Measurements from ENCODE around the gene ONECUT2. TPM values are rescaled to one million over a fixed set of nuclear protein-coding genes. Genes with fewer than 3 reads are reported as not detected.

ONECUT2 gene
- total RNA-seq, 2 donors from 2014 or later = 0.04 TPM

DNA sequence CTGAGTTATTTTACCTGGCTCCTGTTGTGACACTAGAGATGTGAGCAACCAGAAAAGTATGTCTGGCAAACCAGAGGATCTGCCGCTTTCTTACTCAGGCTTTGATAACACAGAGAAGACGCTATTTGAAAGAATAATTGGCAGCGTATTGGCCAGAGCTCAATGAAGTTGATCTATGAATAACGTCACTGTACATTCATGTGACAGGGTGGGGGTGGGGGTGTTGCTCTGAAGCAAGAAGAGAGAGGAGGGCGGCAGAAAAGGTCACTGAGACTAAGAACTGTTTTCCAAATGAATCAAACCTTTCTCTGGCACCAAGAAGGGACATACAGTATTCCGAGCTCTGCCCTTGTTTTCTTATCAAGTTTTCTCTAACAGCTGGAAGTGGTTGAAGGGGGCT, 1.7 kb upstream of the ONECUT2 start:
- Histone ChIP-seq H3K27ac (no peak overlapping the region), H3K9me3 (peaks cover 0 to 9% of the 10 kb centered on the region in 2 donors), H3K4me3 (no peak overlapping the region), H3K36me3 (no peaks in the 10 kb centered on the region), H3K4me1 (peaks cover 0 to 49% of the 10 kb centered on the region in 2 donors), H3K27me3 (peaks cover 64 to 67% of the 10 kb centered on the region in 2 donors)
- no peak for DNase-seq (ENCODE audit: low spot score)
- TF ChIP-seq, protein P1, sequence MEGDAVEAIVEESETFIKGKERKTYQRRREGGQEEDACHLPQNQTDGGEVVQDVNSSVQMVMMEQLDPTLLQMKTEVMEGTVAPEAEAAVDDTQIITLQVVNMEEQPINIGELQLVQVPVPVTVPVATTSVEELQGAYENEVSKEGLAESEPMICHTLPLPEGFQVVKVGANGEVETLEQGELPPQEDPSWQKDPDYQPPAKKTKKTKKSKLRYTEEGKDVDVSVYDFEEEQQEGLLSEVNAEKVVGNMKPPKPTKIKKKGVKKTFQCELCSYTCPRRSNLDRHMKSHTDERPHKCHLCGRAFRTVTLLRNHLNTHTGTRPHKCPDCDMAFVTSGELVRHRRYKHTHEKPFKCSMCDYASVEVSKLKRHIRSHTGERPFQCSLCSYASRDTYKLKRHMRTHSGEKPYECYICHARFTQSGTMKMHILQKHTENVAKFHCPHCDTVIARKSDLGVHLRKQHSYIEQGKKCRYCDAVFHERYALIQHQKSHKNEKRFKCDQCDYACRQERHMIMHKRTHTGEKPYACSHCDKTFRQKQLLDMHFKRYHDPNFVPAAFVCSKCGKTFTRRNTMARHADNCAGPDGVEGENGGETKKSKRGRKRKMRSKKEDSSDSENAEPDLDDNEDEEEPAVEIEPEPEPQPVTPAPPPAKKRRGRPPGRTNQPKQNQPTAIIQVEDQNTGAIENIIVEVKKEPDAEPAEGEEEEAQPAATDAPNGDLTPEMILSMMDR (IDR thresholded peaks at IDR 0.05) = no peak

DNA sequence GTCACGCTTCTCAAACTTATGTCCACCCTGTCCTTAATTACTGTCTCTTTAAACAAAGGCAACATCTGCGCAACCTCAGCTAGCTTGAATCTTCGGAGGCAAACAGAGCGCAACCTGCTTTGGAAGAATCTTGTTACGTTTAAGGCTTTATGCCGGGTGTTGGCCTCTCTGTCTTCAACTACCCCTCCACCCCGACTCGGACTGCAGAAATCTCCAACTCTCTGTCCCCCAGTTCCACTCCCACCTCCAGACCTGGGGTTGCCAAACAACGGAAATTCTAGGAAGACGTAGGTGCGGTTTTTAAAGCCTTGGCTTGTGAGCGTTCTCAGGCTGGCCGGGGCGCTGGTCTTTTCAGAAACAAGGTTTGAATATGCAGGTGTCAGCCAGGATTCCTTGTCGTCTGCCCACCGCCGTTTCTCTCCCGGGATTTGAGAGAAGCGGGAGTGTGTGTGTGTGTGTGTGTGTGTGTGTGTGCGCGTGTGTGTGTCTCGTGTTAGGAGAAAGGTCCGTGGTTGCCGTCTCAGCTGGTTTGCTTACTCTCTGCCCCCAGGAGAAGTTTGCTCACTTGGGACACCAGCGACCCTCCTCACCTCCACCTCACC, 1.1 kb upstream of the ONECUT2 start:
- Histone ChIP-seq H3K4me1 (peaks cover 0 to 54% of the 10 kb centered on the region in 2 donors), H3K9me3 (peaks cover 0 to 4% of the 10 kb centered on the region in 2 donors), H3K4me3 (peak overlapping the region in 1 of 2 donors; percentile 51), H3K27me3 (peaks cover 61 to 67% of the 10 kb centered on the region in 2 donors), H3K27ac (no peak overlapping the region), H3K36me3 (no peaks in the 10 kb centered on the region)
- TF ChIP-seq, protein P1 (IDR thresholded peaks at IDR 0.05) = no peak
- DNase-seq (ENCODE audit: low spot score) = no peak

DNA sequence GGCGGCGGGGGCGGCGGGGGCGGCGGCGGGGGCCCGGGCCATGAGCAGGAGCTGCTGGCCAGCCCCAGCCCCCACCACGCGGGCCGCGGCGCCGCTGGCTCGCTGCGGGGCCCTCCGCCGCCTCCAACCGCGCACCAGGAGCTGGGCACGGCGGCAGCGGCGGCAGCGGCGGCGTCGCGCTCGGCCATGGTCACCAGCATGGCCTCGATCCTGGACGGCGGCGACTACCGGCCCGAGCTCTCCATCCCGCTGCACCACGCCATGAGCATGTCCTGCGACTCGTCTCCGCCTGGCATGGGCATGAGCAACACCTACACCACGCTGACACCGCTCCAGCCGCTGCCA, 644 bp downstream of the ONECUT2 start:
- peaks cover 0 to 64% of the 10 kb centered on the region in 2 donors for H3K4me1 ChIP-seq
- H3K27me3 ChIP-seq = peaks cover 61 to 68% of the 10 kb centered on the region in 2 donors
- no peak overlapping the region for H3K27ac ChIP-seq
- TF ChIP-seq, protein P1 (IDR thresholded peaks at IDR 0.05) = no peak
- no peaks in the 10 kb centered on the region for H3K36me3 ChIP-seq
- H3K4me3 ChIP-seq = no peak overlapping the region
- H3K9me3 ChIP-seq = no peaks in the 10 kb centered on the region
- DNase-seq (ENCODE audit: low spot score) = no peak

DNA sequence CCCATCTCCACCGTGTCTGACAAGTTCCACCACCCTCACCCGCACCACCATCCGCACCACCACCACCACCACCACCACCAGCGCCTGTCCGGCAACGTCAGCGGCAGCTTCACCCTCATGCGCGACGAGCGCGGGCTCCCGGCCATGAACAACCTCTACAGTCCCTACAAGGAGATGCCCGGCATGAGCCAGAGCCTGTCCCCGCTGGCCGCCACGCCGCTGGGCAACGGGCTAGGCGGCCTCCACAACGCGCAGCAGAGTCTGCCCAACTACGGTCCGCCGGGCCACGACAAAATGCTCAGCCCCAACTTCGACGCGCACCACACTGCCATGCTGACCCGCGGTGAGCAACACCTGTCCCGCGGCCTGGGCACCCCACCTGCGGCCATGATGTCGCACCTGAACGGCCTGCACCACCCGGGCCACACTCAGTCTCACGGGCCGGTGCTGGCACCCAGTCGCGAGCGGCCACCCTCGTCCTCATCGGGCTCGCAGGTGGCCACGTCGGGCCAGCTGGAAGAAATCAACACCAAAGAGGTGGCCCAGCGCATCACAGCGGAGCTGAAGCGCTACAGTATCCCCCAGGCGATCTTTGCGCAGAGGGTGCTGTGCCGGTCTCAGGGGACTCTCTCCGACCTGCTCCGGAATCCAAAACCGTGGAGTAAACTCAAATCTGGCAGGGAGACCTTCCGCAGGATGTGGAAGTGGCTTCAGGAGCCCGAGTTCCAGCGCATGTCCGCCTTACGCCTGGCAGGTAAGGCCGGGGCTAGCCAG, 1.2 kb downstream of the ONECUT2 start:
- DNase-seq (ENCODE audit: low spot score) = no peak
- no peak overlapping the region for H3K4me3 ChIP-seq
- no peaks in the 10 kb centered on the region for H3K9me3 ChIP-seq
- H3K27ac ChIP-seq = no peak overlapping the region
- no peaks in the 10 kb centered on the region for H3K36me3 ChIP-seq
- TF ChIP-seq, protein P1 (IDR thresholded peaks at IDR 0.05) = no peak
- H3K4me1 ChIP-seq = peaks cover 0 to 69% of the 10 kb centered on the region in 2 donors
- H3K27me3 ChIP-seq = peaks cover 62 to 69% of the 10 kb centered on the region in 2 donors

DNA sequence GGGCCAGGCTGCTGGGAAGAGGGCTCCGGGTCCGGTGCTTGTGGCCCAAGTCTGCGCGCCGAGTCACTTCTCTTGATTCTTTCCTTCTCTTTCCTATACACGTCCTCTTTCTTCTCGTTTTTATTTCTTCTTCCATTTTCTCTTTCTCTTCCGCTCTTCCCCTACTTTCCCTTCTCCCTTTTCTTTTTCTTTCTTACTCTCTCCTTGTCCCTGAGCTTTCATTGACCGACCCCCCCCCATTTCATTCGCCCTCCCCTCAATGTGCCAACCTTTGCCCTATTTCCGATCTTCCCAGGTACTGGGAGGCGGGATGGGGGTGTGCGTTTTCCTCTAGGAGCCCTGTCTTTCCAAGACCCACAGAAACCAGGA, 1.8 kb downstream of the ONECUT2 start:
- H3K9me3 ChIP-seq = no peaks in the 10 kb centered on the region
- TF ChIP-seq, protein P1 (IDR thresholded peaks at IDR 0.05) = no peak
- H3K27ac ChIP-seq = no peak overlapping the region
- H3K4me1 ChIP-seq = peaks cover 0 to 73% of the 10 kb centered on the region in 2 donors
- peaks cover 61 to 72% of the 10 kb centered on the region in 2 donors for H3K27me3 ChIP-seq
- no peak for DNase-seq (ENCODE audit: low spot score)
- no peaks in the 10 kb centered on the region for H3K36me3 ChIP-seq
- H3K4me3 ChIP-seq = no peak overlapping the region
